ENCODE measurements around the gene INAVA. TPM values are rescaled to one million over a fixed set of nuclear protein-coding genes. Genes with fewer than 3 reads are reported as not detected.
A peak's percentile ranks its signal among the peaks of the same experiment; 100 is the strongest.

INAVA gene
- total and polyA plus RNA-seq, 2 of the 13 experiments (the other 11 are each of a cell fraction or from before 2014, with no cell fraction given) = 6.0 to 13.5 TPM

- TF ChIP-seq ZNF17 (CRISPR knock-in tag; IDR thresholded peaks at IDR 0.05) (no peak), ASH2L (IDR thresholded peaks at IDR 0.05; ENCODE audit: insufficient read length, low read depth, low read length) (peak; percentile 55), HNRNPK (IDR thresholded peaks at IDR 0.05; ENCODE audit: low read depth, low read length, poor library complexity, severe bottlenecking) (no peak), HINFP (CRISPR knock-in tag; IDR thresholded peaks at IDR 0.05; ENCODE audit: low read depth) (no peak), BHLHE40 (IDR thresholded peaks at IDR 0.05; ENCODE audit: low read length) (no peak), NFE2L2 (IDR thresholded peaks at IDR 0.05; ENCODE audit: low read length) (no peak), PHF8 (CRISPR knock-in tag; IDR thresholded peaks at IDR 0.05) (no peak), RORA (CRISPR knock-in tag; IDR thresholded peaks at IDR 0.05) (no peak), ZNF850 (CRISPR knock-in tag; conservative IDR thresholded peaks at IDR 0.05) (no peak), ZNF441 (CRISPR knock-in tag; IDR thresholded peaks at IDR 0.05; ENCODE audit: borderline replicate concordance) (no peak), WIZ (CRISPR knock-in tag; IDR thresholded peaks at IDR 0.05) (no peak), ZNF20 (CRISPR knock-in tag; IDR thresholded peaks at IDR 0.05) (no peak), SMAD3 (CRISPR knock-in tag; IDR thresholded peaks at IDR 0.05) (no peak), ATF1 (CRISPR knock-in tag; IDR thresholded peaks at IDR 0.05) (no peak), KLF11 (CRISPR knock-in tag; IDR thresholded peaks at IDR 0.05) (no peak), ZNF576 (CRISPR knock-in tag; IDR thresholded peaks at IDR 0.05) (no peak), FOSL1 (CRISPR knock-in tag; IDR thresholded peaks at IDR 0.05; ENCODE audit: borderline replicate concordance) (no peak), STAG1 (CRISPR knock-in tag; IDR thresholded peaks at IDR 0.05) (no peak), ZNF713 (CRISPR knock-in tag; IDR thresholded peaks at IDR 0.05) (no peak), EEA1 (CRISPR knock-in tag; IDR thresholded peaks at IDR 0.05; ENCODE audit: borderline replicate concordance) (no peak), ZNF12 (CRISPR knock-in tag; IDR thresholded peaks at IDR 0.05) (no peak), EED (CRISPR knock-in tag; IDR thresholded peaks at IDR 0.05) (no peak), TCF7 (IDR thresholded peaks at IDR 0.05; ENCODE audit: low read depth) (no peak; the same call in 1 of the 2 replicates), ZNF180 (CRISPR knock-in tag; IDR thresholded peaks at IDR 0.05; ENCODE audit: borderline replicate concordance, low read depth) (no peak), GLI4 (CRISPR knock-in tag; IDR thresholded peaks at IDR 0.05; ENCODE audit: borderline replicate concordance) (no peak)
- TF ChIP-seq, protein P1, sequence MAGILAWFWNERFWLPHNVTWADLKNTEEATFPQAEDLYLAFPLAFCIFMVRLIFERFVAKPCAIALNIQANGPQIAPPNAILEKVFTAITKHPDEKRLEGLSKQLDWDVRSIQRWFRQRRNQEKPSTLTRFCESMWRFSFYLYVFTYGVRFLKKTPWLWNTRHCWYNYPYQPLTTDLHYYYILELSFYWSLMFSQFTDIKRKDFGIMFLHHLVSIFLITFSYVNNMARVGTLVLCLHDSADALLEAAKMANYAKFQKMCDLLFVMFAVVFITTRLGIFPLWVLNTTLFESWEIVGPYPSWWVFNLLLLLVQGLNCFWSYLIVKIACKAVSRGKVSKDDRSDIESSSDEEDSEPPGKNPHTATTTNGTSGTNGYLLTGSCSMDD (CRISPR knock-in tag; IDR thresholded peaks at IDR 0.05) = no peak
- TF ChIP-seq, protein P2, sequence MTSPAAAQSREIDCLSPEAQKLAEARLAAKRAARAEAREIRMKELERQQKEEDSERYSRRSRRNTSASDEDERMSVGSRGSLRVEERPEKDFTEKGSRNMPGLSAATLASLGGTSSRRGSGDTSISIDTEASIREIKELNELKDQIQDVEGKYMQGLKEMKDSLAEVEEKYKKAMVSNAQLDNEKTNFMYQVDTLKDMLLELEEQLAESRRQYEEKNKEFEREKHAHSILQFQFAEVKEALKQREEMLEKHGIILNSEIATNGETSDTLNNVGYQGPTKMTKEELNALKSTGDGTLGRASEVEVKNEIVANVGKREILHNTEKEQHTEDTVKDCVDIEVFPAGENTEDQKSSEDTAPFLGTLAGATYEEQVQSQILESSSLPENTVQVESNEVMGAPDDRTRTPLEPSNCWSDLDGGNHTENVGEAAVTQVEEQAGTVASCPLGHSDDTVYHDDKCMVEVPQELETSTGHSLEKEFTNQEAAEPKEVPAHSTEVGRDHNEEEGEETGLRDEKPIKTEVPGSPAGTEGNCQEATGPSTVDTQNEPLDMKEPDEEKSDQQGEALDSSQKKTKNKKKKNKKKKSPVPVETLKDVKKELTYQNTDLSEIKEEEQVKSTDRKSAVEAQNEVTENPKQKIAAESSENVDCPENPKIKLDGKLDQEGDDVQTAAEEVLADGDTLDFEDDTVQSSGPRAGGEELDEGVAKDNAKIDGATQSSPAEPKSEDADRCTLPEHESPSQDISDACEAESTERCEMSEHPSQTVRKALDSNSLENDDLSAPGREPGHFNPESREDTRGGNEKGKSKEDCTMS (CRISPR knock-in tag; conservative IDR thresholded peaks at IDR 0.05) = no peak
Measured at GRCh38 chr1:200899451-200899915, 4.8 kb downstream of the INAVA start (continued).
